Glutamatergic neuron (in vitro differentiated cells): Measurements from ENCODE around the gene CACYBP. TPM values are rescaled to one million over a fixed set of nuclear protein-coding genes. Genes with fewer than 3 reads are reported as not detected.

Experiments used
- DNase-seq: peaks from one replicate; pipeline ENCODE4 v3.0.0; 2022
- H3K27ac Mint-ChIP-seq: one replicate; pipeline ENCODE4 v1.8.0; 2020; ENCODE audit warnings: mild to moderate bottlenecking, mixed read lengths, inconsistent platforms; ENCODE audit not compliant: unreplicated experiment
- H3K27me3 Mint-ChIP-seq: one replicate; pipeline ENCODE4 v1.8.0; 2020; ENCODE audit warnings: mild to moderate bottlenecking, moderate library complexity, mixed read lengths, inconsistent platforms; ENCODE audit not compliant: unreplicated experiment
- H3K36me3 Mint-ChIP-seq: one replicate; pipeline ENCODE4 v1.8.0; 2020; ENCODE audit warnings: mild to moderate bottlenecking, mixed read lengths, inconsistent platforms; ENCODE audit not compliant: unreplicated experiment
- H3K4me1 Mint-ChIP-seq: one replicate; pipeline ENCODE4 v1.8.0; 2020; ENCODE audit warnings: mild to moderate bottlenecking, low read depth, mixed read lengths, inconsistent platforms; ENCODE audit not compliant: unreplicated experiment
- H3K4me3 Mint-ChIP-seq: one replicate; pipeline ENCODE4 v1.8.0; 2020; ENCODE audit warnings: mild to moderate bottlenecking, mixed read lengths, inconsistent platforms; ENCODE audit not compliant: unreplicated experiment
- H3K9me3 Mint-ChIP-seq: one replicate; pipeline ENCODE4 v1.8.0; 2020; ENCODE audit warnings: mild to moderate bottlenecking, moderate library complexity, mixed read lengths, inconsistent platforms; ENCODE audit not compliant: unreplicated experiment
- CTCF ChIP-seq: fragments of 200-600 bp; sonication (generic); IDR thresholded peaks from one replicate; pipeline ENCODE4 v1.5.0; 2021; ENCODE audit not compliant: partially characterized antibody, unreplicated experiment
- total RNA-seq: library from RNA; stranded (reverse); fragmentation: NEBNext Ultra II Directional; extraction: Animal tissue kit (Norgen Biotek cat#: 25700); gene quantifications from one replicate; pipeline ENCODE4 v1.2.1, GENCODE V29; 2021; ENCODE audit not compliant: unreplicated experiment

Gene CACYBP
- total RNA-seq, 1 donor from 2014 or later, result 88.7 TPM

DNA sequence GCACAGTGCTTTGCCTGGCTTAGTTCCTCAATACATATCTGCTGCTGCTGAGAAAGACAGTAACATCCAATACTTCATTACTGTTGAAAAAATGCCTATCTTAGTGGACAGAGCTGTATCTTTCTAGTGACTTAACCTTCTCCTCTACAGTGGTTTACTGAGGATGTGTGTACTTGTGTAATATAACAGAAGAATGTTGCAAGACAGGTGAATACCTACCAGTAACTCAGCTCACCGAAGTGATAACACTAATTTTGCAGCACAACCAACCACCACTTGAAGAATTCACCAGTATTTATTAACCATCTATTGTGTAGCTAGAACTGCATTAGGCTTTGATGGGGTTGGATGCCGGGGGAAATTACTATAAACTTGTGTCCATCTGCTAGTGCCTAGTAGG, 51.2 kb downstream of the CACYBP start:
- Mint-ChIP-seq H3K4me3 (no peak overlapping the region), H3K9me3 (no peaks in the 10 kb centered on the region), H3K27ac (no peak overlapping the region), H3K4me1 (peaks cover 3% of the 10 kb centered on the region), H3K27me3 (no peaks in the 10 kb centered on the region), H3K36me3 (no peaks in the 10 kb centered on the region)
- TF ChIP-seq CTCF, result no peak
- no peak for DNase-seq

DNA sequence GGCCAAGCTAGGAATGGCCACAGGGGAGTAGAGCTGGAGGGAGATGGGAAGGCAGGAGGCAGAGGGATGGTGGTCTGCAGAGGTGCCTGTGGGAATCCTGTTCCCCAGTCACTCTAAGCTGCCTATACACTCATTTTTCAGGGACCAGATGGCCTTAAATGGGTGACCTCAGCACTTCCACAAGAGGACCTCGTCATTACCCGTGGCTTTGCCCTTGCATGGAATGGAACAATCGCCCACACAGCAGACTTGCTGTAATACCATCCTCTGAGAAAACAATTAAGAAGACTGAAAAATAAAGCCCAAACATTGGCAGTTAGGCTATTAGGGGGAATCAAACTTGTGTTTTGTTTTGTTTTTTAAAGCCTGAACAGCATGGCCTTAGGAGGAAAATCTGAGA, 55.0 kb downstream of the CACYBP start:
- H3K27ac Mint-ChIP-seq, result peak overlapping the region; percentile 13
- no peak for TF ChIP-seq CTCF

More for the DNA sequence above, 55.0 kb downstream of the CACYBP start:
- Mint-ChIP-seq H3K4me3 (no peak overlapping the region), H3K36me3 (no peaks in the 10 kb centered on the region), H3K9me3 (peaks cover 3% of the 10 kb centered on the region), H3K27me3 (no peaks in the 10 kb centered on the region), H3K4me1 (peaks cover 3% of the 10 kb centered on the region)
- no peak for DNase-seq

Other genes starting within 250 kb of the CACYBP start
- 35.3 TPM for gene MRPS14, start 23.5 kb downstream of the CACYBP start, total RNA-seq
- gene TNN, start 67.9 kb downstream of the CACYBP start, total RNA-seq, result not detected
- not detected for gene KIAA0040, start 192.8 kb downstream of the CACYBP start, total RNA-seq